Measurements from ENCODE around the gene AMBRA1.
"Not testable (repeated sequence)": the region's sequence is repeated elsewhere in the genome, so short reads cannot be mapped to it uniquely, and the experiment has no call there.

The AMBRA1 gene

DNA sequence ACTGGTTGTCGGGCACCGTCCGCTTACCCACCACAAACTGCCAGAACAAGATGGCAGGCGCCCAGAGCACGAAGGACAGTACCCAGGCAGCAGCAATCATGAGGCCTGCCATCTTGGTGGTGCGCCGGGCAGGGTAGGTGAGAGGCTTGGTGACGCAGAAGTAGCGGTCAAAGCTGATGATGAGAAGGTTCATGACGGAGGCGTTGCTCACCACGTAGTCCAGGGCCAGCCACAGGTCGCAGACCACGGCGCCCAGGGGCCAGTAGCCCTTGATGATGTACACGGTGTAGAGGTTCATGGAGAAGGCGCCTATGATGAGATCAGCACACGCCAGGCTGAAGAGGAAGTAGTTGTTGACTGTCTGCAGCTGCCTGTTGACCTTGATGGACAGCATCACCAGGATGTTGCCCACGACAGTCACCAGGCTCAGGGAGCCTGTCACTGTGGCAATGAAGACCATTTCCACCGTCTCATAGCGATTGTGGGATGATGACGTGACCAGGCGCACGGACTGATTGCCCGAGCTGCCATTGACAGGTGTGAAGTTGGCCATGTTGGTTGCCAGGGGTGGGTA lies 207.7 kb downstream of the AMBRA1 start:
- Mint-ChIP-seq H3K36me3 (ENCODE audit: insufficient read depth) (peaks cover 14% of the 10 kb centered on the region), H3K4me1 (ENCODE audit: low read depth in 2 of 2) (peaks cover 15 to 22% of the 10 kb centered on the region in 2 donors), H3K9me3 (no peaks in the 10 kb centered on the region), H3K4me3 (no peak overlapping the region), H3K27me3 (peaks cover 57 to 91% of the 10 kb centered on the region in 2 donors), H3K27ac (no peak overlapping the region)
- DNase-seq (no peak), ATAC-seq (replicated peaks) (no peak)

DNA sequence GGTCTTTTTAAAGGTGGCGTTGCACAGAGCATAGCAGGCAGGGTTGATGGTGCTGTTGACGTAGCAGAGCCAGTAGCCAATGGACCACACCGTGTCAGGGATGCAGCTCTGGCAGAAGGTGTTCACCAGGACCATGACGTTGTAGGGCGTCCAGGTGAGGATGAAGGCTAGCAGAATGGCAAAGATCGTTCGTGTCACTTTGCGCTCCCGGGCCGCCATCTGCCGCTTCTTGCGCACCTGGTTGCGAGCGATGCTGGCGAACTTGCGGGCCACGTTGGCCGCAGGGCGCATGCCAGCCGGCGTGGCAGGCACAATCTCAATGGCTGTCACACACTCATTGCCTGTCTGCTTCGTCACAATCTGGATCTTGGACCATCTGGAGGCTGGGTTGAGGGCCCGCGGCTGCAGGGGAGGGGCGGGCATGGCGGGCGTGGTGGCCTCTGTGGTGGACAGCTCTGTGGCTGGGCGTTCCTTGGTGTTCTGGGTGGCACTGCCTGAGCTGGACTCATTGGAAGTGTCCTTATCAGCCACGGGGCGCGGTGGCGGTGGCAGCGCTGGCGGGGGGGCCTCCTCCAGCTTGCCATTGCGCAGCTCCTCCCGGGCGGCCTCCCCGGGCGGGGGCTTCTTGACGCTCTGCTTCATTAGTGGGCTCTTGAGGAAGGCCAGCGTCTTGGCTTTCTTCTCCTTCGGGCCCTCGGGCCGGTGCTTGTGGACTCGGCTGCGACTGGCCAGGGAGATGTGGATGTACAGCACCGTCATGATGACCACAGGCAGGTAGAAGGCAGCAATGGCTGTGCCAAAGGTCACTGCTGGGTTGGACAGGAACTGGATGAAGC lies 208.4 kb downstream of the AMBRA1 start:
- Mint-ChIP-seq H3K4me3 (no peak overlapping the region), H3K4me1 (ENCODE audit: low read depth in 2 of 2) (peaks cover 18% of the 10 kb centered on the region in 2 donors), H3K27ac (no peak overlapping the region), H3K36me3 (ENCODE audit: insufficient read depth) (peaks cover 12% of the 10 kb centered on the region), H3K9me3 (no peaks in the 10 kb centered on the region), H3K27me3 (peaks cover 51 to 84% of the 10 kb centered on the region in 2 donors)
- ATAC-seq (replicated peaks) (no peak), DNase-seq (no peak)

DNA sequence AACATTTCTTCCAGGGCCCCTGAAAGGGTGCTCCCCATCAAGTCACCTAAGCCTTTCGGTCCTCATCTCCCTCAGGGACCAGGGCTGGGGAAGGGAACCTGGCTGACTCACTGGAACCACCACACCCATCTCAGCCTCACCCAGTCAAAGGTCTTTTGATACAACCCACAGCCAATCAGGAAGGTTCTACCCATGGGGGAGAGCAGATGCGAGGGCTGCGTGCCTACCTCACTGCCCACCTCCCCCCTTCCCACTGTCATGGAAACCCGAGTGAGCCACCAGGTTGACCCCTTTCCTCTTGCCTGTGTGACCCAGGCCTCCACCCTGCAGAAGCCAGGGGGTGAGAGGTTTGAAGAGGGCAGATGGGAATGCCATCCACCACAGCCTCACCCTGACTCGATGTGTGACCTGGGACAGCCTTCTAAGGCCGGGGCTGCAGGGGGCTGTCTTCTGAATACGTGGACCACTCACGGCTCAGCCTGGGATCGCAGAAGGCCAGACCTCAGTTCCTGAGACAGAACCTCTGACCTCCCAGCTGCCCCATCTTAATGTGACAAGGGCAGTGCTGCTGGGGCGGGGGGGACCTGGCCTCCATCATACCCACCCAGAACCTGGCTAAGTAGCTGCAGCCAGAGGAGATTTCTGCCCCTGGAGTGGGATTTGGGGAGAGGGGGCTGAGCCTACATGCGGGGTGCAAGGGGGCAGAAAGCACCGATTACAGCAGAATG lies 209.7 kb downstream of the AMBRA1 start:
- Mint-ChIP-seq H3K4me1 (ENCODE audit: low read depth in 2 of 2) (peaks cover 14 to 16% of the 10 kb centered on the region in 2 donors), H3K36me3 (ENCODE audit: insufficient read depth) (peaks cover 18% of the 10 kb centered on the region), H3K27ac (no peak overlapping the region), H3K27me3 (peaks cover 46 to 71% of the 10 kb centered on the region in 2 donors), H3K4me3 (peak overlapping the region; percentile 15 to 36), H3K9me3 (no peaks in the 10 kb centered on the region)
- no peak for ATAC-seq (replicated peaks)
- no peak for DNase-seq

DNA sequence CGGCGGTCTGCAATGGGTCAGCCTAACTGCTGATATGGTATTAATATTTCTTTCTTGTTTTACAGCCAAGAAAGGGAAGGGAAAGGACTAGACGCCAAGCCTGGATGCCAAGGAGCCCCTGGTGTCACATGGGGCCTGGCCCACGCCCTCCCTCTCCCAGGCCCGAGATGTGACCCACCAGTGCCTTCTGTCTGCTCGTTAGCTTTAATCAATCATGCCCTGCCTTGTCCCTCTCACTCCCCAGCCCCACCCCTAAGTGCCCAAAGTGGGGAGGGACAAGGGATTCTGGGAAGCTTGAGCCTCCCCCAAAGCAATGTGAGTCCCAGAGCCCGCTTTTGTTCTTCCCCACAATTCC lies 210.4 kb downstream of the AMBRA1 start:
- Mint-ChIP-seq H3K36me3 (ENCODE audit: insufficient read depth) (peaks cover 19% of the 10 kb centered on the region), H3K27me3 (peaks cover 38 to 64% of the 10 kb centered on the region in 2 donors), H3K4me1 (ENCODE audit: low read depth in 2 of 2) (peaks cover 14% of the 10 kb centered on the region in 2 donors), H3K27ac (no peak overlapping the region), H3K4me3 (peak overlapping the region; percentile 36 to 37), H3K9me3 (no peaks in the 10 kb centered on the region)
- no peak for ATAC-seq (replicated peaks)
- DNase-seq = no peak

DNA sequence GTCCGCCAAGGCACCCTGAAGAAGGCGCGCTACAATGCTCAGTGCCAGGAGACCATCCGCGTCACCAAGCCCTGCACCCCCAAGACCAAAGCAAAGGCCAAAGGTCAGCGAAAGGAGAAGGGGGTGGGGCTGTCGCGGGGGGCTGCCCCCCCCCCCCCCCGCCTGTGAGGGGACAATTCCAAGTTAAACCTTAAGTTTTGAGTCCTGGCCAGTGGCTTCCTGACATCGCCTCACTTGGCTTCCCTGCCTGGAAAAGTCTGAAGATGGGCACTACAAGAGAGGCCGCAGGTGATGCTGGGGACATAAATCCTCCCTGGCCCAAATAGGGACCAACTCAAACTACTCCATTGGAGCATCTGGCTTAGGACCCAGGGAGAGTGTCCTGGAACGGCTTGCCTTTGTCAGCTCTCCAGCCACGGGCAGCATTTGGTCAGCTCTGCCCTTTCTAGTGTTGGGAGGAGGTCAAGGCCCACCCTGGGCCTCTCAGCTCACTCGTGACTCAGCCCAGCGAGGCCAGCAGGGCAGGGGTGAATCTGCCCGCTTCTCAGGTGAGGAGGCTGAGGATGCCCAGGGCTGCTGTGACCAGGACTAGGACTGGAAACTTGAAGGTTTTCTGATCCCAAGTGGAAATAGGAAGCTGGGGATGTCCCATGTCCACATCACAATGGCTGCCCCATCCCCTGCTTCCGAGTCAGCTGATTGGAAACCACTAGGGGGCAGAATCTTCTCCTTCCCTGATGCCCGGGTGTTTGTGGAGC lies 211.0 kb downstream of the AMBRA1 start:
- no peak for ATAC-seq (replicated peaks)
- H3K27me3 Mint-ChIP-seq = peaks cover 33 to 58% of the 10 kb centered on the region in 2 donors
- peaks cover 24% of the 10 kb centered on the region for H3K36me3 Mint-ChIP-seq (ENCODE audit: insufficient read depth)
- peak overlapping the region in 1 of 2 donors; percentile 36 for H3K4me3 Mint-ChIP-seq
- no peak overlapping the region for H3K27ac Mint-ChIP-seq
- no peaks in the 10 kb centered on the region for H3K9me3 Mint-ChIP-seq
- no peak for DNase-seq
- peaks cover 9 to 11% of the 10 kb centered on the region in 2 donors for H3K4me1 Mint-ChIP-seq (ENCODE audit: low read depth in 2 of 2)

DNA sequence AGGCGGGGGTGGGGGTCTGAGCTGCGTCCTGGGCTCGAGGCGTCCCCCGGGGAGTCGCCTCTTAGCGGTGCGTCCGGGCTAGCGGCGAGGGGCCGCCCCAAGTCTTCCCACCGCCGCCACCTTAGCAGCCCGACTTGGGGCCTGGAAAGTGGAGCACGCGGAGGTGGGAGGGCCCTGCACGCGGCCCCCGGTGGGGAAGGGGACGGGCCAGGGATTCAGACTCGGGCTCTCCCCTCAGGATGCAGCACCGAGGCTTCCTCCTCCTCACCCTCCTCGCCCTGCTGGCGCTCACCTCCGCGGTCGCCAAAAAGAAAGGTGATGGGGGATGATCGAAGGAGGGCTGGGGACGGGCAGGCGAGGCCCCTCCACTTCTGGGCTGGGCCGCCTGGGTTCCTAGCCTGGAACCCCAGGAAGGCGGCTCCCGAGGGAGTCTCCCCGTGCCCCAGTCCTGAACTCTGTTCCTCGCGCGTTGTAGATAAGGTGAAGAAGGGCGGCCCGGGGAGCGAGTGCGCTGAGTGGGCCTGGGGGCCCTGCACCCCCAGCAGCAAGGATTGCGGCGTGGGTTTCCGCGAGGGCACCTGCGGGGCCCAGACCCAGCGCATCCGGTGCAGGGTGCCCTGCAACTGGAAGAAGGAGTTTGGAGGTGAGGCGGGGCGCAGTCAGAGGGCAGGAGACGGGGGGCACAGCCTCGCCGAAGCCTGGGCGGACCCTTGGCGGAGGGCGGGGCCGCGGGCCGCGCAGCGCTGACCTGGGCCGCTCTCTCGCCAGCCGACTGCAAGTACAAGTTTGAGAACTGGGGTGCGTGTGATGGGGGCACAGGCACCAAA lies 211.8 kb downstream of the AMBRA1 start:
- peaks cover 25 to 50% of the 10 kb centered on the region in 2 donors for H3K27me3 Mint-ChIP-seq
- DNase-seq (no peak), ATAC-seq (replicated peaks) (peak; percentile 16)
- H3K27ac Mint-ChIP-seq = peak overlapping the region in 1 of 2 donors; percentile 13
- peak overlapping the region; percentile 74 to 82 for H3K4me3 Mint-ChIP-seq
- H3K4me1 Mint-ChIP-seq (ENCODE audit: low read depth in 2 of 2) = peaks cover 8 to 15% of the 10 kb centered on the region in 2 donors
- no peaks in the 10 kb centered on the region for H3K9me3 Mint-ChIP-seq
- peaks cover 32% of the 10 kb centered on the region for H3K36me3 Mint-ChIP-seq (ENCODE audit: insufficient read depth)

DNA sequence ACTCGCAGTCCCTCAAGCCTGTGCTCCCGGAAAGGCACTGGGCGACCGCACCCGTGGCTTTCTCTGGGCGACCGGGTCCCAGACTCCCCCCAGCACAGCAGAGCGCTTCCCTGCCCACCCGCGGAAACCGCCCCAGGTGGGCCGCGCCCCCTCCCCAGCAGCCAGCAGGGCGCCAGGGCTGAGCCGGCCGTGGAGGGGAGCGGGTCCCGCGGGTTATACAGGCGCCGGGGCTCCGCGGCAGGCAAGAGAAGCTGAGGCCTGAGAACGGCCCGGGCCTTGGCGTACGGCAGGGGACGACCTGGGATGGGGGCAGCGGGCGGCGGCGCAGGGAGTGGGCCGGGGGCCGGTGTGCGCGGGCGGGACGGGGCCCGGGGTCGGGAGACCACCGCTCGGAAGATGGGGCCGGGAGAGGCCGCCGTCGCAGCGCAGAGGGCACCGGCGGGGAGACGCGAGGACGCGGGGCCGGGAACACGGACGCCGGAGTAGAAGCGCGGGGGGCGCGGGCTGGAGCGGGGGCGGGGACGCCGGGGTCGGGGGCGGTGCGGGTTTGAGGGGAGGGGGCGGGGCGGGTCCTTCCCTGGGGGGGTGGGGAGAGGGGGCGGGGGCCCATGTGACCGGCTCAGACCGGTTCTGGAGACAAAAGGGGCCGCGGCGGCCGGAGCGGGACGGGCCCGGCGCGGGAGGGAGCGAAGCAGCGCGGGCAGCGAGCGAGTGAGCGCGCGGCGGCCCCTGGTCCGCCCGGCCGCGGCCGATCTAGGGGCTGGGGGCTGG lies 212.6 kb downstream of the AMBRA1 start, which contains the start of gene MDK:
Gene MDK (plus strand): TSS at position 622 of the 771 bp plus-strand sequence. CDS start 389 bp downstream, outside the sequence.
- ATAC-seq (replicated peaks) = peak; percentile 10
- peaks cover 8 to 14% of the 10 kb centered on the region in 2 donors for H3K4me1 Mint-ChIP-seq (ENCODE audit: low read depth in 2 of 2)
- H3K4me3 Mint-ChIP-seq = peak within 1 kb of the TSS; percentile 74 to 82
- peak within 1 kb of the TSS; percentile 35 to 89 for H3K27ac Mint-ChIP-seq
- DNase-seq = no peak
- H3K36me3 Mint-ChIP-seq (ENCODE audit: insufficient read depth) = peaks cover 40% of the 10 kb centered on the region
- peaks cover 17 to 42% of the 10 kb centered on the region in 2 donors for H3K27me3 Mint-ChIP-seq
- H3K9me3 Mint-ChIP-seq = no peaks in the 10 kb centered on the region

DNA sequence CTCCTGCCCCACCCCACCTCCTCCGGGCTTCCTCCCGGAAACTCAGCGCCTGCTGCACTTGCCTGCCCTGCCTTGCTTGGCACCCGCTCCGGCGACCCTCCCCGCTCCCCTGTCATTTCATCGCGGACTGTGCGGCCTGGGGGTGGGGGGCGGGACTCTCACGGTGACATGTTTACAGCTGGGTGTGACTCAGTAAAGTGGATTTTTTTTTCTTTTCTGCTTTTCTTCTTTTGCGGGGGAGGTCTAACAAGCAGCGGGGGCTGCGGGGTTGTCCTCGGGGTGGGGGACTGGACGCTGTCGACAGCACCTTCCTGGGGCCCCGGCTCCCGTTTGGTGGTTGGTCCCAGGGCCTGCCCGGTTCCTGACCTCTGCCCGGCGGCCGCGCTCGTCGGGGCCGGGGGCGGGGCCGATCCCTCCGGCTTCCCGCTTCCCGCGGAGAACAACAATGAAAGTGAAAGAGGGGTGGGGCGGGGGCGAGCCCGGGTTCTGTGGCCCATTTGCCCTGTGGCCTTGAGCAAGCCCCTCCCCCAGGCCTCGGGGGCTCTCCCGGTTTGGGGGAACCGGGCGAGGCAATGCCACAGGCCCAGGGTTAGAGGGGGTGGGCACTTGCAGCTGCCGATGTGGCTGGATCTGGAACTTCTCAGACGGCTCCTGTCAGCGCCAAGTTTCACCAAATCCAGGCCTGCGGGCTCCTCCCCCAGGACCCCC lies 213.3 kb downstream of the AMBRA1 start:
- peaks cover 10 to 35% of the 10 kb centered on the region in 2 donors for H3K27me3 Mint-ChIP-seq
- ATAC-seq (replicated peaks) (peak; percentile 52), DNase-seq (no peak)
- H3K36me3 Mint-ChIP-seq (ENCODE audit: insufficient read depth) = peaks cover 46% of the 10 kb centered on the region
- H3K9me3 Mint-ChIP-seq = no peaks in the 10 kb centered on the region
- peak overlapping the region; percentile 74 to 82 for H3K4me3 Mint-ChIP-seq
- peaks cover 8 to 14% of the 10 kb centered on the region in 2 donors for H3K4me1 Mint-ChIP-seq (ENCODE audit: low read depth in 2 of 2)
- peak overlapping the region; percentile 35 to 89 for H3K27ac Mint-ChIP-seq

DNA sequence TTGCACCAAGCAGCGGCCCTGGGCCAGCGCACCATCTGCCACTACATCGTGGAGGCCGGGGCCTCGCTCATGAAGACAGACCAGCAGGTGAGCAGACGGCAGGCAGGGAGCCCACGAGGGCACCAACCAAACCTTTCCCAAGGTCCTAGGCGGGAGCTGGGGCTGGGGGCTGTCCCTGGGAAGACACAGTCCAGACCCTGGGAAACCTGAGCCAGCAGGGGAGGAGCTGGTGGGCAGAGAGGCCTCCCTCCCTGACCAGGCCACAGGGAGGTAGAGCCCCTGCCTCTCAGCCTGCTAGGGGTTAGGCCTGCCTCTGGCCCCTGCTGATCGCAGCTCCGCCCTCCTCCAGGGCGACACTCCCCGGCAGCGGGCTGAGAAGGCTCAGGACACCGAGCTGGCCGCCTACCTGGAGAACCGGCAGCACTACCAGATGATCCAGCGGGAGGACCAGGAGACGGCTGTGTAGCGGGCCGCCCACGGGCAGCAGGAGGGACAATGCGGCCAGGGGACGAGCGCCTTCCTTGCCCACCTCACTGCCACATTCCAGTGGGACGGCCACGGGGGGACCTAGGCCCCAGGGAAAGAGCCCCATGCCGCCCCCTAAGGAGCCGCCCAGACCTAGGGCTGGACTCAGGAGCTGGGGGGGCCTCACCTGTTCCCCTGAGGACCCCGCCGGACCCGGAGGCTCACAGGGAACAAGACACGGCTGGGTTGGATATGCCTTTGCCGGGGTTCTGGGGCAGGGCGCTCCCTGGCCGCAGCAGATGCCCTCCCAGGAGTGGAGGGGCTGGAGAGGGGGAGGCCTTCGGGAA lies 214.1 kb downstream of the AMBRA1 start:
- H3K27ac Mint-ChIP-seq = peak overlapping the region; percentile 35 to 89
- DNase-seq; H3K9me3 Mint-ChIP-seq; ATAC-seq (replicated peaks): not testable (repeated sequence)
- peaks cover 51% of the 10 kb centered on the region for H3K36me3 Mint-ChIP-seq (ENCODE audit: insufficient read depth)
- peaks cover 8 to 16% of the 10 kb centered on the region in 2 donors for H3K4me1 Mint-ChIP-seq (ENCODE audit: low read depth in 2 of 2)
- H3K27me3 Mint-ChIP-seq = peaks cover 5 to 27% of the 10 kb centered on the region in 2 donors
- H3K4me3 Mint-ChIP-seq = peak overlapping the region; percentile 74 to 82

DNA sequence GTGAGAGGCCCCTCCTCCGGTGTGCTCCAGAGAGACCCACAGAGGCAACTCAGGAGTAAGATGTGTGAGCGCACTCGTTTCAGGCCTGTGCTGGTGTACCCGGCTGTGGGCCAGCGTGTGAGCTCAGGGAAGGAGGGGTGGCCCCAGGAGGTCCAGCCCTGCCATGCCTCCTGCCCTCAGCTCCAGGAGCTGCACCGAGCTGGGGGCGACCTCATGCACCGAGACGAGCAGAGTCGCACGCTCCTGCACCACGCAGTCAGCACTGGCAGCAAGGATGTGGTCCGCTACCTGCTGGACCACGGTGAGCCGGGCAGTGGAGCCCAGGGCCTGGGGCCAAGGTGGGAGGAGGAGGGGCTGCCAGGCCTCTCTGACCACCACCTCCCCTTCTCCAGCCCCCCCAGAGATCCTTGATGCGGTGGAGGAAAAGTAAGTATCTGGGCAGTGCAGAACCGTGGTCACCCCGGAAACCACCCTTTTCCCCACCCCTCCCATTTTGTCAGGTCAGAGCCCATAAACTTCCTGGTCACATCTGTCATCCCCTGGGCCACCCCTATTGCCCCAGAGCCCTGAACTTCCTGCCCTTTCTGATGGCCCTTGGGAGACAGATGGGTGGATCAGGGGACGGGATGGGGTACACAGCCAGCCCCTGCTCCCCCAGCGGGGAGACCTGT lies 214.9 kb downstream of the AMBRA1 start:
- Mint-ChIP-seq H3K4me3 (peak overlapping the region; percentile 3 to 56), H3K4me1 (ENCODE audit: low read depth in 2 of 2) (peaks cover 8 to 16% of the 10 kb centered on the region in 2 donors), H3K27ac (peak overlapping the region; percentile 13 to 78), H3K27me3 (peaks cover 5 to 19% of the 10 kb centered on the region in 2 donors), H3K9me3 (no peaks in the 10 kb centered on the region), H3K36me3 (ENCODE audit: insufficient read depth) (peaks cover 56% of the 10 kb centered on the region)
- peak; percentile 7 for ATAC-seq (replicated peaks)
- DNase-seq = no peak
